H4 (cell line): ENCODE results near the gene ME1. TPM values are rescaled to one million over a fixed set of nuclear protein-coding genes. Genes with fewer than 3 reads are reported as not detected.
"Not testable (repeated sequence)": the region's sequence is repeated elsewhere in the genome, so short reads cannot be mapped to it uniquely, and the experiment has no call there.

Experiments used
- DNase-seq: peaks from one replicate; pipeline ENCODE4 v3.0.0-alpha.2; 2015; ENCODE audit warnings: low spot score
- total RNA-seq: library from RNA; depleted of rRNA; stranded (reverse); fragments of >200 nt; shearing (Covaris generic); gene quantifications from 2 replicates; pipeline ENCODE4 v1.2.3, GENCODE V29; 2014; rRNA removed

ME1 gene
- total RNA-seq, 1 experiment from 2014 or later = 53.1 TPM

DNA sequence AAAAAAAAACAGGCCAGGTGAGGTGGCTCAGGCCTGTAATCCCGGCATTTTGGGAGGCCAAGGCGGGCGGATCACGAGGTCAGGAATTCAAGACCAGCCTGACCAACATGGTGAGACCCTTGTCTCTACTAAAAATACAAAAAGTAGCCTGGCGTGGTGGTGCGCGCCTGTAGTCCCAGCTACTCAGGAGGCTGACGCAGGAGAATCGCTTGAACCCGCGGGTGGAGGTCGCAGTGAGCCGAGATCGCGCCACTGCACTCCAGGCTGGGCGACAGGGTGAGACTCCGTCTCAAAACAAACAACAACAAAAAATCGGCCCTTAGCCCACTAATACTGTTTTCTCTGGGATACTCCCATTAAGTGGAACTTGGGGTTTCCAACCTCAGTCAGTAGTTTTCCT, 238.9 kb downstream of the ME1 start:
- not testable (repeated sequence) for DNase-seq

DNA sequence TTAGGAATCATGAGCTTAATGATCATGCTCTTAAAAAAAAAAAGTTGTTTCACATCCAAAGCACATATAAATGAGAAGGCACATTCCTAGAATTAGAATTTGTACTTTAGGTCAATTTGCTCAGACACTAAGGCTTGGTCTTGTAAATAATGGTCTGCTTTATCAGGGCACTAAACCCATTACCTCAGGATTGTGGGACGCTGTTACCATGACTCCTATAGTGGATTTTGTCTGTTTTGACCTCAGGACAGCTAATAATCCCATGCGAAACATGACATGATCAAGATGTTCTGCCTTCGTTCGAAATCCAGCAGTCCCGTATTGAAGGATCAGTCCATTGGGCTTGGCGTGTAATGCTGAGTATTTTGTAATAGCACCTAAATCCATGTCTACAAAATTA, 240.2 kb downstream of the ME1 start:
- DNase-seq = no peak

DNA sequence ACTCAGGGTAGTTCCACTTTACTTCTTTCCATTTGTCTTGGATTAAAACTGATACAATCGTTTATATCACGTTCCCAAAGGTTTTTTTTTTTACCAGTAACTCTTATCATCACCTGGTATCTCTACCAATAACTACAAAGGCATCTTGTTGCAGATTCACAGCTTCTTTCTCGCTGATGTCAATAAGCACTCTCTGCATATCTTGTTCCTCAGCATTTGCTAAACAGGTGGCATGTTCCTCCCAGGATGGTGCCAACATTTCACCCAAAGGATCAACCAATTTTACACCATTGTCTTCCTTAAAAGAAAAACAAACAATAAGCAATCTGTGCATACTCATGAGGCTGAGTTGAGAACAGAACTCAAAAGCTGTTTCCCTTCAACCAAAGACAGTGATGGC, 242.3 kb downstream of the ME1 start:
- no peak for DNase-seq

DNA sequence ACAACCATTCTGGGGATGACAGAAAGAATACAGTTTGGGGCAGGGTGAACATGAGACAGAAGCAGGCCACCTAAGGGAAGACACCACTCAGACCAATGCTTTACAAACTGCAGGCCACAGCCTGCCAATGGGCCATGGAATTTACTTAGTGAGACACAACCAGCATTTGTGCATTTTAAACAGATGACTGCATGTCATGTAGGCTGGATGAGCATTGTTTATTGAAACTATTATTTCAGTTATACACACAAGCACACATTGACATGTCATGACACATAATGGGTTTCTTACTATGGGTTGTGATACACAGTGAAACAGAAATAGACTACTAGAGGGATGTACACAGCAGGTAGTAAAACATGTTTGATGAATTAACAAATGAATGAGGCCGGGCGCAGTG, 245.8 kb downstream of the ME1 start:
- DNase-seq = no peak

DNA sequence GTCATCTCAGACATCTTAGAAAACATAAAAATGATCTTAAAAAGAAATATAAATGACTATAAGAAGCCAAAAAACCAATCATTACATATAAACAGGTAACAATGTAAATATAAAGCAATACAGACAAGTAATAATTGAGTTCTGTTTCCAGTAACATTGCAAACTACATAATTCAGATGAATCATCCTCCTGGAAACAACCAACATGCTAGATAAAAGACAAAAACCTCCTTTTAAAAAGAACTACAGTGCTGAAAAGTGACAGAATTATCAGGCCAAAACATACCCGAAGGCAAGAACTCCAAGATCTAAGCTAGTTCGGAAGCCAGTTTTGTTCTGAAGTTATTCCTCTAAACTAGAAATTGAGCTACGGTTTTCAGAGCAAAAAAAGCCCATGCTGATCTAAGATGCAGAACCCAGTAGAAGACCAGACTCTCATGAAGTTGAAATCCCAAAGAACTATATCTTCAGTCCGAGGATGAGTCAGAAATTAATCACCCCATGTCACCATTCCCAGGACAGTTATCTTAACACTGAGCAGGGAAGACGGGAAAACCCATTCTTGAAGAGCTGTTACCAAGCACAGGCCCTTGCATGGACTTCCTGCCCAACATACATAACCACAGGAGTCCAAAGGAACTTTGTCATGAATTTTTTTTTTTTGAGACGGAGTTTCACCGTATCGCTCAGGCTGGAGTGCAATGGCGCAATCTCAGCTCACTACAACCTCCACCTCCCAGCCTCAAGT, 247.6 kb downstream of the ME1 start:
- peak; percentile 48 for DNase-seq

DNA sequence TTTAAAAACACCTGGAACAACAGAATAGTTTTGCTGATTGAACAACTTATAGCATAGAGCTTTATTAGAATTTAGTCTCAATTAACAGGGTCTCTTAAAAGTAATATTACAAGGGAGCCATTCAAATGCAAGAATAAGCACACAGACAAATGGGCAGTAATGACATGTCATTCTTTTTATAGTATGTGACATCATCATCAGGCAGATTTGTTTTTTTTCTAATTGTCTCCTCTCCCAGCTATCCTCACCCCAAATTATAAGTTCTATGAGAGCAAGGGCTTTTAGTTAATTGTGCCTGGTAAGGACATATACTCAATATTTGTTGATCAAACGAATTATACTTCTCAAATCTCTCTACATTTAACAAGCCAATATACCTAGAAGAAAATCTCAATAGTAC, 248.7 kb downstream of the ME1 start:
- DNase-seq = no peak

DNA sequence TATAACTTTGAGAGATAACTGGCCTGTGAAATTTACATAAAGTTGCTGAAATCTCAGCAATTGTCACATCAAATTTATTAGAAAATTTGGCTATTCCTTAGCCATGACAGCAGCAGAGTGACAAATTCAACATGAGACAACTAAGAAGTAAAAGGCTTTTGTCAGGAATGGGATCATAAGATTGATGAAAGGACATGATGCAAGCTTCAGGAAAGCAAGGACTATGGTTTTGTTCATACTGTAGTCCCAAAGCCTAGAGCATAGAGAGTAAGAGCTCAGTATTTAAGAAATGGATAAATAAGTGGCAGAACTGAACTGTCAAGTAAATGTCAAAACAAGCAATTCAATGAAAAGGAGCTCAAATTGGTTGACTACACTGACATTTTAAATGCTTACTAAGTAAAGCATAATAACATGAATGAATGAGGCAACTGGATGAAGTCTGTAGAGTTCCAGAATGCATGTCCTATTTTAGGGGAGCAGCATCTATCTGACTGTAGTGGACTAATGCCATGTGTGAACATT, 250.4 kb downstream of the ME1 start:
- no peak for DNase-seq

DNA sequence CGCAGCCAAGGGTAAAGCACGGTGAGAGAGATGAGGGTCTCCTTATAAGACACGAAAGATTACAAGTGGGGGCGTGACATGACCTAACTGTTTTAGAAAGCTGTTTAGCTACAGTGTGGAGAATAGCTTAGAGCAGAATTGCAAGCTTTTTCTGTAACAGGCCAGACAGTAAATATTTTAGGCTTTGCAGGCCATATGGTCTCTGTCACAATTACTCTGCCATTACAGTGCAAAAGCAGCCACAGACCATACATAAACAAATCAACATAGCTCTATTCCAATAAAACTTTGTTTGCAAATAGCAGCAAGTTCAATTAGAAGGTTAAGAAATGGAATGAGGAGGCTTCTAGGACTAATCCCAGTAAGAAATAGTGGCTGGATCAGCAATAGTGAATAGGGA, 254.6 kb downstream of the ME1 start:
- no peak for DNase-seq

DNA sequence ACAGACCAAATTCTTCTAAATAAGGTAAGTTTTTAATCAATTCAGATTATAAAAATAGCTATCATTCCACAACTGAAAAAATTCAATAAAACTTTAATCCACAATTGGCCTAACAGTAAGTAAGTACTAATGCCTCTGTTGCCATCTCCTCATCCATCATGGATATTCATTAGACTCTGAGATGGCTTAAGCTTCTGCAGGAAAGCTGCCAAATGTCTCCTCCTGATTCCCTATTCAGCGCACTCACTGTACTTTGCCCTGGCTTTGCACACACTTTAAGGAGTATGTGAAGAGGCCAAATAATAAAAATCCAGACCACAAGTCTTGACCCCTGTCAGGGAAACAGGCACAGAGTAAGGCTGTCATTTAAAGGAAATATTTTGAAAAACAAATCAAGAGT, 261.3 kb downstream of the ME1 start:
- DNase-seq = no peak

DNA sequence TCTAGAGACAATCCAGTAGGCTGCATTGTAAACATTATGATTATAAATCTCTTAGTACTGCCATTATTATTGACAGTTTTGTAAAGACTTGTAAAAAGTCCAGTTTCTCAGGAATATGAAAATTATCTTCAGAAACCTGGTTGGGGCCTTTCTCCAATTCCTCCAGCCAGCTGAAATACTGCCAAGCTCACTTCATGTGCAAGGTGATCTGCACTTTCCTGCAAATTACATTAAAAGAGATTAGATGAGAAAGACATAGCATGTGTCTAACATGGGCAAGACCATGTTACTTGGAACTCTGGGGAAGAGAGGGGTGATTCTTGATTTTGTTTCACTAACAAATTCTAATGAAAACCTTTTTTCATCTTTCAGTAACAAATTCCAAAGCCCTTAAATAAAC, 261.7 kb downstream of the ME1 start:
- no peak for DNase-seq

DNA sequence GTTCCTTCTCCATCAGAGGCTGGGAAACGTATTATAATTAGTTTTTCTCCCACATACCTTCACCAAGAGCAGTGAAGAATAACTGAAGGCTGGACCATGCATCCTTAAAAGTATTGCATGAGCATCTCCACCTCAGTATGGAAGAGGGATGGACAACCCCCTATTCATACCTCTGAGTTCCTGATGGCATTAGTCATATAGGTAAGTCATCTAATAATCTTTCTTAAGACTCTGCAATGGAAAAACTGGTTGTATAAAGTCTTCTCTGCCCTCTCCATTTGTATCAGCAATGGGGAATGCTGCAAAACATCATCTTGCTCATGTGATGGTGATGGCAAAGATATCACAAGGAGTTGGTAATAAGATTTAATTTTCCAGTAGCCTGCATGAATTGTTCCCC, 262.3 kb downstream of the ME1 start:
- no peak for DNase-seq

DNA sequence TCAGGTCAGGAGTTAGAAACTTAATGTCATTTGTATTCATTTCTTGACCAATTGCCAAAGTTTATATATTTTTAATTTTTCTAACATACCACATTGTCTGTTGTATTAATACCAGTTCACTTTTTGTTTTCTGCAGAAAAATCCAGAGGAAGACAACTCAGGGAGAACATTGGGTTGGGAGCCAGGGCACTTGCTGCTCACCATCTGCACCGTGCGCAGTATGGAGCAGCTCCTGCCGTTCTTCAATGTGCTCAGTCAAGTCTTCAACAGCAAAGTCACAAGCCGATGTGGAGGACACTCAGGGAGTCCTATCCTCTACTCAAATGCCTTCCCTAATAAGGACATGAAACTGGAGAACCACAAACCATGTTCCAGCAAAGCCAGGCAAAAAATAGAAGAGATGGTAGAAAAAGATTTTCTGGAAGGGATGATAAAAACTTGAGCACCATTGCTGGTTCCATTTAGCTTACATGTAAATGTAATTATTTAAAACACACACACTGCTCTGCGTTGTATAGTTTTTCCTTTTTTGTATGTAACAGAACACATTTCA, 263.0 kb downstream of the ME1 start:
- DNase-seq = no peak

Other genes with a start within 250 kb of the ME1 start
- 19.9 and 33.3 TPM in 2 replicates for gene PGM3, start 237.8 kb downstream of the ME1 start, total RNA-seq
- 1.3 and 1.6 TPM in 2 replicates for gene RWDD2A, start 237.7 kb downstream of the ME1 start, total RNA-seq
- gene PRSS35, start 81.5 kb upstream of the ME1 start, total RNA-seq = not detected in 2 replicates